ENCODE data around the gene PTPN11. TPM values are rescaled to one million over a fixed set of nuclear protein-coding genes. Genes with fewer than 3 reads are reported as not detected.
A peak's percentile ranks its signal among the peaks of the same experiment; 100 is the strongest.
"Not testable (repeated sequence)": the region's sequence is repeated elsewhere in the genome, so short reads cannot be mapped to it uniquely, and the experiment has no call there.

PTPN11 gene
- total and polyA plus RNA-seq, 4 donors: 84.6 to 144 (median 97.9) TPM

DNA sequence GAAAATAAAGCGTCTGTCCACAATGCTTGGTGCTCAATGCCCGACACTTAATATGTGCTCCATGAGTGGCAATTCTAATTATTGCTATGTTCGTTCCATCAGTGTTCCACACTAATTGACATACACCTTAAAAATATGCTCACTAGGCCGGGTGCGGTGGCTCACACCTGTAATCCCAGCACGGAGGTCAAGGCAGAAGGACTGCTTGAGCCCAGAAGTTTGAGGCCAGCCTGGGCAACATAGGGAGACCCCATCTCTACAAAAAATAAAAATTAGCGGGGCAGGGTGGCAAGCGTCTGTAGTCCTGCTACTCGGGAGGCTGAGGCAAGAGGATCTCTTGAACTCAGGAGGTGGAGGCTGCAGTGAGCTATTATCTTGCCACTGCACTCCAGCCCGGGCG, 35.9 kb upstream of the PTPN11 start:
- no peaks in the 10 kb centered on the region for H3K9me3 ChIP-seq (ENCODE audit: control insufficient read depth, insufficient read depth, low read length)
- no peak for DNase-seq (ENCODE audit: low read depth in 4 of 6, low spot score in 6 of 6)
- H3K4me3 ChIP-seq (ENCODE audit: low read depth, low read length): peak overlapping the region; percentile 76
- H3K27ac ChIP-seq (ENCODE audit: low read depth, low read length): peak overlapping the region; percentile 81
- H3K27me3 ChIP-seq (ENCODE audit: control insufficient read depth, insufficient read depth, low read length): no peaks in the 10 kb centered on the region
- H3K4me1 ChIP-seq (ENCODE audit: control insufficient read depth, insufficient read depth, low read length): peaks cover 12% of the 10 kb centered on the region
- H3K36me3 ChIP-seq (ENCODE audit: control insufficient read depth, insufficient read depth, low read length): no peaks in the 10 kb centered on the region
- WGBS (ENCODE audit: insufficient coverage): 80% methylated on average over 6 of the region's 11 CpGs

DNA sequence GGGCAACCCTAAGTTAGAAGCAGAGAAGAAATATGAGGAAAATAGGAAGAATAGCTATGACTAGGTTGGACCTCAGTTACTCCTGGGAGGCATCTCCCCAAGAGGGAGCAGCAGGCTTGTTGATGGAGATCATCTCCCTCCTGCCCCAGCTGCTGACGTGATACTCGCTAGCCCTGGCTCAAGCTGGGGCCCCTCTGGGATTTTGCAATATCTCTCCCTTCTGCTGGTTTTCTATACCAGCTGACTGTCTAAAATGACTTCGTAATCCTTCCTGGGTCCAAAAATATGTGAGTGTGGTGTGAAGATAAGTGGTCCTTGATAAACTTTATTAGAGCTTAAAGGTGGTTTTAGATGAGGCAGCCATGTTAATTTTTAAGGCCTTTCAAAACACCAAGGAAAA, 32.0 kb upstream of the PTPN11 start:
- H3K27me3 ChIP-seq (ENCODE audit: control insufficient read depth, insufficient read depth, low read length): no peaks in the 10 kb centered on the region
- H3K36me3 ChIP-seq (ENCODE audit: control insufficient read depth, insufficient read depth, low read length): no peaks in the 10 kb centered on the region
- peaks cover 3% of the 10 kb centered on the region for H3K4me1 ChIP-seq (ENCODE audit: control insufficient read depth, insufficient read depth, low read length)
- no peaks in the 10 kb centered on the region for H3K9me3 ChIP-seq (ENCODE audit: control insufficient read depth, insufficient read depth, low read length)
- 60% methylated on average over 1 of the region's 3 CpGs for WGBS (ENCODE audit: insufficient coverage)
- DNase-seq (ENCODE audit: low read depth in 4 of 6, low spot score in 6 of 6): no peak
- H3K27ac ChIP-seq (ENCODE audit: low read depth, low read length): no peak overlapping the region
- no peak overlapping the region for H3K4me3 ChIP-seq (ENCODE audit: low read depth, low read length)

DNA sequence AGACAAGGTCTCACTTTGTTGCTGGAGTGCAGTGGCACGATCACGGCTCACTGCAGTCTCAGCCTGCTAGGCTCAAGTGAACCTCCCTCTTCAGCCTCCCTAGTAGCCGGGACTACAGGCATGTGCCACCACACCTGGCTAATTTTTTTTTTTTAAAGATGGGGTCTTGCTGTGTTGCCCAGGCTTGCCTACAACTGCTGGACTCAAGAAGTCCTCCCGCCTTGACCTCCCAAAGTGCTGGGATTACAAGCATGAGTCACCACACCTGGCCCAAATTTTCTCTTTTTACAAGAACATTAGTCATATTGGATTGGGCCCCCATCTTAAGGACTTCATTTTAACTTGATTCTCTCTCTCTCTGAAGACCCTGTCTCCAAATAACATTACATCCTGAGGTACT, 29.5 kb upstream of the PTPN11 start:
- Histone ChIP-seq H3K4me3 (ENCODE audit: low read depth, low read length) (no peak overlapping the region), H3K27ac (ENCODE audit: low read depth, low read length) (no peak overlapping the region), H3K4me1 (ENCODE audit: control insufficient read depth, insufficient read depth, low read length) (no peaks in the 10 kb centered on the region), H3K36me3 (ENCODE audit: control insufficient read depth, insufficient read depth, low read length) (no peaks in the 10 kb centered on the region), H3K9me3 (ENCODE audit: control insufficient read depth, insufficient read depth, low read length) (no peaks in the 10 kb centered on the region), H3K27me3 (ENCODE audit: control insufficient read depth, insufficient read depth, low read length) (no peaks in the 10 kb centered on the region)
- WGBS (ENCODE audit: insufficient coverage): 100% methylated on average over 1 of the region's 4 CpGs
- DNase-seq (ENCODE audit: low read depth in 4 of 6, low spot score in 6 of 6): no peak

DNA sequence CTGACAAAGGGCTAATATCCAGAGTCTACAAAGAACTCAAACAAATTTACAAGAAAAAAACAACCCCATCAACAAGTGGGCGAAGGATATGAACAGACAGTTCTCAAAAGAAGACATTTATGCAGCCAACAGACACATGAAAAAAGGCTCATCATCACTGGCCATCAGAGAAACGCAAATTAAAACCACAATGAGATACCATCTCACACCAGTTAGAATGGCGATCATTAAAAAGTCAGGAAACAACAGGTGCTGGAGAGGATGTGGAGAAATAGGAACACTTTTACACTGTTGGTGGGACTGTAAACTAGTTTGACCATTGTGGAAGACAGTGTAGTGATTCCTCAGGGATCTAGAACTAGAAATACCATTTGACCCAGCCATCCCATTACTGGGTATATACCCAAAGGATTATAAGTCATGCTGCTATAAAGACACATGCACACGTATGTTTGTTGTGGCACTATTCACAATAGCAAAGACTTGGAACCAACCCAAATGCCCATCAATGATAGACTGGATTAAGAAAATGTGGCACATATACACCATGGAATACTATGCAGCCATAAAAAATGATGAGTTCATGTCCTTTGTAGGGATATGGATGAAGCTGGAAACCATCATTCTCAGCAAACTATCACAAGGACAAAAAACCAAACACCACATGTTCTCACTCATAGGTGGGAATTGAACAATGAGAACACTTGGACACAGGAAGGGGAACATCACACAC, 28.7 kb upstream of the PTPN11 start:
- not testable (repeated sequence) for H3K9me3 ChIP-seq (ENCODE audit: control insufficient read depth, insufficient read depth, low read length); H3K27ac ChIP-seq (ENCODE audit: low read depth, low read length); H3K36me3 ChIP-seq (ENCODE audit: control insufficient read depth, insufficient read depth, low read length); H3K4me1 ChIP-seq (ENCODE audit: control insufficient read depth, insufficient read depth, low read length); DNase-seq (ENCODE audit: low read depth in 4 of 6, low spot score in 6 of 6); H3K27me3 ChIP-seq (ENCODE audit: control insufficient read depth, insufficient read depth, low read length); H3K4me3 ChIP-seq (ENCODE audit: low read depth, low read length)
- WGBS (ENCODE audit: insufficient coverage): 100% methylated on average over 1 of the region's 4 CpGs

DNA sequence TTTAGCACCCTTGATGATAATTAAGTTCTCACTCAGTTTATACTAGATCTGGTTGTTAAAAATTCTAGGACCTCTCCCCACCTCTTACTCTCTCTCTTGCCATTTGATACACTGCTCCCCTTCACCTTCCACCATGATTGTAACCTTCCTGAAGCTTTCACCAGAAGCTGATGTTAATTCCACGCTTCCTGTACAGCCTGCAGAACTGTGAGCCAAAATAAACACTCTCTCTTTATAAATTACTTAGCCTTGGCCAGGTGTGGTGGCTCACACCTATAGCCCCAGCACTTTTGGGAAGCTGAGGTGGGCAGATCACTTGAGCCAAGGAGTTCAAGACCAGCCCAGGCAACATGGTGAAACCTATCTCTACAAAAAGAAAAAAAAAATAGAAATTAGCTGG, 25.4 kb upstream of the PTPN11 start:
- Histone ChIP-seq H3K27ac (ENCODE audit: low read depth, low read length) (no peak overlapping the region), H3K4me3 (ENCODE audit: low read depth, low read length) (no peak overlapping the region), H3K27me3 (ENCODE audit: control insufficient read depth, insufficient read depth, low read length) (no peaks in the 10 kb centered on the region), H3K9me3 (ENCODE audit: control insufficient read depth, insufficient read depth, low read length) (peaks cover 2% of the 10 kb centered on the region), H3K4me1 (ENCODE audit: control insufficient read depth, insufficient read depth, low read length) (no peaks in the 10 kb centered on the region), H3K36me3 (ENCODE audit: control insufficient read depth, insufficient read depth, low read length) (no peaks in the 10 kb centered on the region)
- WGBS (ENCODE audit: insufficient coverage): no CpG with 5 or more reads among the region's 1 CpG
- DNase-seq (ENCODE audit: low read depth in 4 of 6, low spot score in 6 of 6): no peak

DNA sequence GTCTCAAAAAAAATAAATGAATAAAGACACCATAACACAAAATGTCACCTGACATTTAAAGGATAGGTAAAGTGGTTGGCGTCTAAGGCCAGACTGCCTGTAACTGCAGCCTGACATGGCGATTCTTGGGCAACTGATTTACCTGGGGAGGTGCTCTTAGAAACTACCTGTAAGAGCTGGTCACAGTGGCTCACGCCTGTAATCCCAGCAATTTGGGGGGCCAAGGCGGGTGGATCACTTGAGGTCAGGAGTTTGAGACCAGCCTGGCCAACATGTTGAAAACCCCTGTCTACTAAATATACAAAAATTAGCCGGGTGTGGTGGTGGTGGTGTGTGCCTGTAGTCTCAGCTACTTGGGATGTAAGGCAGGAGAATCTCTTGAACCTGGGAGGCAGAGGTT, 17.7 kb upstream of the PTPN11 start:
- WGBS (ENCODE audit: insufficient coverage): 84% methylated on average over 3 of the region's 5 CpGs
- no peaks in the 10 kb centered on the region for H3K27me3 ChIP-seq (ENCODE audit: control insufficient read depth, insufficient read depth, low read length)
- no peaks in the 10 kb centered on the region for H3K4me1 ChIP-seq (ENCODE audit: control insufficient read depth, insufficient read depth, low read length)
- H3K36me3 ChIP-seq (ENCODE audit: control insufficient read depth, insufficient read depth, low read length): peaks cover 13% of the 10 kb centered on the region
- no peak for DNase-seq (ENCODE audit: low read depth in 4 of 6, low spot score in 6 of 6)
- no peaks in the 10 kb centered on the region for H3K9me3 ChIP-seq (ENCODE audit: control insufficient read depth, insufficient read depth, low read length)
- no peak overlapping the region for H3K4me3 ChIP-seq (ENCODE audit: low read depth, low read length)
- no peak overlapping the region for H3K27ac ChIP-seq (ENCODE audit: low read depth, low read length)

DNA sequence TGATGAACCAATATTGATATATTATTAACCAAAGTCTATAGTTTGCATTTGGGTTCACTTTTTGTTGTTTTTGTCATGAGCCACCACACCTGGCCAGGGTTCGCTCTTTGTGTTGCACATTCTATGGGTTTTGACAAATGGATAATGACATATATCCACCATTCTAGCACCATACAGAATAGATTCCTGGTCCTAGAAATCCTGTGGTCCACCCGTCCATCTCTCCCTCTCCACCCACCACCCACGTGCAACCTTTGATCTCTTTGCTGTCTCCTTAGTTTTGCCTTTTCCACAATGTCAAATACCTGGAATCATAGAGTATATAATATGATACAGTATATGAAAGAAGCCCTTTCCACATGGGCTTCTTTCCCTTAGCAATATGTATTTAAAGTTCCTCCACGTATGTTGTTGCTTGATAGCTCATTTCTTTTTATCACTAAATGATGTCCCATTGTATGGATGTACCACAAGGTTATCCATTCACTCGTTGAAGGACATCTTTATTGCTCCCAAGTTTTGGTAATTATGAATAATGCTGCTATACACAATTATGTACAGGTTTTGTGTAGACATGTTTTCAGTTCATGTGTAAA, 16.7 kb upstream of the PTPN11 start:
- DNase-seq (ENCODE audit: low read depth in 4 of 6, low spot score in 6 of 6): no peak
- WGBS (ENCODE audit: insufficient coverage): no CpG with 5 or more reads among the region's 5 CpGs
- H3K4me1 ChIP-seq (ENCODE audit: control insufficient read depth, insufficient read depth, low read length): no peaks in the 10 kb centered on the region
- no peak overlapping the region for H3K27ac ChIP-seq (ENCODE audit: low read depth, low read length)
- no peaks in the 10 kb centered on the region for H3K9me3 ChIP-seq (ENCODE audit: control insufficient read depth, insufficient read depth, low read length)
- H3K27me3 ChIP-seq (ENCODE audit: control insufficient read depth, insufficient read depth, low read length): no peaks in the 10 kb centered on the region
- H3K36me3 ChIP-seq (ENCODE audit: control insufficient read depth, insufficient read depth, low read length): peaks cover 19% of the 10 kb centered on the region
- H3K4me3 ChIP-seq (ENCODE audit: low read depth, low read length): no peak overlapping the region

DNA sequence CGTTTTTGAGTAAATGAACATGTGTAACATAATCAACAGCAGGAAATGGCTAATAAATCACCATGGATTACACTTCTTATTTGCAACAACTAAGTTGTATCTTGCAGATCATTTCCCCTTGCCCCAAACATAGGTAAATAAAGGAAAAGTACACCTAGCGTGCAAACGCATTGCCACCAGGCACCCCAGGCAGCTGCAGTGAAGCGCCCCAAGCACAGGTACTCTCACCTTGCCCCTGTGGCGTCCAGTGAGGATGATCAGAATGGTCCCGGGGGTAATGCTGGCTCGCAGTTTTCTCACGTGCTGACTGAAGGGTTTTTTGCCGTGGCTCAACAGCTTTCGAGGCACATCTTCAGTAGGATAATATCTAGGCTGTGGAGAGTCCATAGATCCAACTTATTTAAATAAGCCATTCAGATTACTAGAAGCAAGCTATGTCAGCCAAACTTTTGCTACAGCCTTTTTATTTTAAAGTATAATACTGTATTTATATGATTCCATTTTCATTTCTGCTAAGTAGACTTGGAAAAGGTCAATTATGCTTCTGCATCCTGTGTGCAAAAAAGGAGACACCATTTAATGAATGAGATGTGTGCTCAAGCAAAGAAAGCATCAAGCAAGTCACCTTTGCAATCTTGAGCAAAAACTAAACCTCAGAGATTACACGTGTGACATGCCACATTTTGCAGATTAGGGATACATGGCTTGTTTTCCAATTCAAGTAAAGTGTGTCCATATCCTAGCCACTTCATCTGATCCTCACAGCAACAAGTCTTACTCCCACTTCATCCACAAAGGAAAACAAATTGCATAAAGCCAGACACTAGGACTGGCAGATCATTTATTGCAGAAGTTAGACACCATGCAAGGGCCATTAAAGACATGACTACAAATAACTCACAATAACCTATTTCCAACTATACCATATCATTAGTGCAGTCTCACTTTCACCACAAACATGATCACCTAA, 11.9 kb upstream of the PTPN11 start:
- H3K4me3 ChIP-seq (ENCODE audit: low read depth, low read length): no peak overlapping the region
- no peak for DNase-seq (ENCODE audit: low read depth in 4 of 6, low spot score in 6 of 6)
- peaks cover 28% of the 10 kb centered on the region for H3K36me3 ChIP-seq (ENCODE audit: control insufficient read depth, insufficient read depth, low read length)
- H3K4me1 ChIP-seq (ENCODE audit: control insufficient read depth, insufficient read depth, low read length): peaks cover 11% of the 10 kb centered on the region
- no peaks in the 10 kb centered on the region for H3K9me3 ChIP-seq (ENCODE audit: control insufficient read depth, insufficient read depth, low read length)
- no peaks in the 10 kb centered on the region for H3K27me3 ChIP-seq (ENCODE audit: control insufficient read depth, insufficient read depth, low read length)
- WGBS (ENCODE audit: insufficient coverage): 100% methylated on average over 1 of the region's 11 CpGs
- no peak overlapping the region for H3K27ac ChIP-seq (ENCODE audit: low read depth, low read length)

DNA sequence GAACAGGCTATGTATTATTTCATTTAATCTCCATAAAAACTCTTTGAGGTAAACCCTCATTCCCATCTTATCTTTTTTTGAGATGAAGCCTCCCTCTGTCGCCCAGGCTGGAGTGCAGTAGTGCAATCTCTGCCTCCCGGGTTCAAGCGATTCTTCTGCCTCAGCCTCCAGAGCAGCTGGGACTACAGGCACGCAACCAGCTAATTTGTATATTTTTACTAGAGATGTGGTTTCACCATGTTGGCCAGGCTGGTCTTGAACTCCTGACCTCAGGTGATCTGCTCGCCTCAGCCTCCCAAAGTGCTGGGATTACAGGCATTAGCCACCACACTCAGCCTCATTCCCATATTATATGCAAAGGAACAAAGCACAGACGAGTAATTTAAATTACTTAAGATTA, 11.1 kb upstream of the PTPN11 start:
- WGBS (ENCODE audit: insufficient coverage): no CpG with 5 or more reads among the region's 6 CpGs
- not testable (repeated sequence) for H3K27me3 ChIP-seq (ENCODE audit: control insufficient read depth, insufficient read depth, low read length); H3K4me3 ChIP-seq (ENCODE audit: low read depth, low read length); DNase-seq (ENCODE audit: low read depth in 4 of 6, low spot score in 6 of 6); H3K27ac ChIP-seq (ENCODE audit: low read depth, low read length); H3K9me3 ChIP-seq (ENCODE audit: control insufficient read depth, insufficient read depth, low read length)
- peaks cover 28% of the 10 kb centered on the region for H3K36me3 ChIP-seq (ENCODE audit: control insufficient read depth, insufficient read depth, low read length)
- H3K4me1 ChIP-seq (ENCODE audit: control insufficient read depth, insufficient read depth, low read length): peaks cover 11% of the 10 kb centered on the region

All from spinal cord (tissue), 10 donors.